ENCODE measurements around the gene HEMK1. TPM values are rescaled to one million over a fixed set of nuclear protein-coding genes. Genes with fewer than 3 reads are reported as not detected.

Gene HEMK1
- total and polyA plus RNA-seq, 4 donors: 3.7 to 9.5 (median 8.9) TPM

DNA sequence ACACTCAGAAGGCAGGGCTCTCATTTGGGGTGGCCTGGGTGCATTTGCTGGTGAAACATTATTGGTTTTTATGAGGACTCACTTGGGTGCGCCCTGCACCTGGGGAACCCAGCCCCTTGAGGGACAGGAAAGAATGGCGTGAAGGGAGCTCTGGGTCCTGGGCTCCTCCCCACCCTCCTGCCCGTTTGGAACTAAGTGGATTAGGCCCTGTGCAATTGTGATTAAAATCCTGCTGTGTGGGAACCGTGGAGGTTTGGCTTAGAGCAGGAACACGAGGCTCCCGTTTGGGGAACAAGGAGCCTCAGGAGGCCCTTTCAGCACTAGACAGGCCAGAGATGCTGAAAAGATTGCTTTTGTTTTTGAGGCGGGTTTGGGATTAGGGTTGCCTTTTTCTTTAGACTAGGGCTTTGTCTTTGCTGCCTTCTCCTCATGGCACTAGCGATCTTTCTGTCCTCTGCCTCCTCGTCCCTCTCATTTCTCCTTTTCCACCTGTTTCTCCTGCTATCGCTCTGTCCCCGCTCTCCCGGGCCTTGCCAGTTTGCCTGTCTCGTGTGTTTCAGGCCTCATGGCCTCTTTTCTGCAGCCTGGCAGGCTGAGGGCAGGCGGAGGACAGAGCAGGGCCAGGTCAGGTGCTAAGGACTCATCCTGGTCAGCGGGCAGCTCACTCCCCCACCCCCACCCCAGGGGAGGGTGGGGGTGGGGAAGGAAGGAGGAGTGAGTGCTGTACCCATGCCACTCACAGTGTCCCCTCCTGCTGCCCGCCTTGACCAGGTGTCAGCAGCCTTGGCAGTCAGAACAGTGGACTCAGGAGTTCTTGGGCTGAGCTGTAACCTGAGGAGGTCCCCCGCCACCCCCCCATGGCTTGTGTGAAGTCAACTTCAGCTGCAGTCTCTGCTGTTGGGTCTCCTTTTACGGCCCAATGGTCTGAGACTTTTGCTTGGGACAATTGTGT, 56.2 kb downstream of the HEMK1 start:
- TF ChIP-seq RXRA (IDR thresholded peaks at IDR 0.05) (no peak), REST (IDR thresholded peaks at IDR 0.05) (no peak), JUND (IDR thresholded peaks at IDR 0.05) (no peak), TAF1 (conservative IDR thresholded peaks at IDR 0.05) (no peak), RAD21 (IDR thresholded peaks at IDR 0.05) (no peak)
- TF ChIP-seq, protein P1, sequence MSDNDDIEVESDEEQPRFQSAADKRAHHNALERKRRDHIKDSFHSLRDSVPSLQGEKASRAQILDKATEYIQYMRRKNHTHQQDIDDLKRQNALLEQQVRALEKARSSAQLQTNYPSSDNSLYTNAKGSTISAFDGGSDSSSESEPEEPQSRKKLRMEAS (IDR thresholded peaks at IDR 0.05): no peak
- Histone ChIP-seq H3K27ac (ENCODE audit: low read depth in 1 of 2, low read length in 2 of 2) (no peak overlapping the region), H3K4me1 (ENCODE audit: control insufficient read depth in 4 of 4, insufficient read depth in 4 of 4, low read length in 3 of 4) (peaks cover 0 to 7% (median 2%) of the 10 kb centered on the region in 4 donors), H3K9me3 (ENCODE audit: control insufficient read depth in 4 of 4, low read length in 3 of 4) (no peaks in the 10 kb centered on the region), H3K9ac (ENCODE audit: low read depth in 1 of 2, low read length in 2 of 2) (no peak overlapping the region), H3K27me3 (ENCODE audit: control insufficient read depth in 4 of 4, insufficient read depth in 4 of 4, low read length in 3 of 4) (no peaks in the 10 kb centered on the region), H3K4me3 (ENCODE audit: low read depth in 1 of 3, low read length in 3 of 3) (no peak overlapping the region), H3K36me3 (ENCODE audit: control insufficient read depth in 4 of 4, insufficient read depth in 3 of 4, low read depth in 1 of 4, low read length in 3 of 4) (peaks cover 0 to 3% (median 2%) of the 10 kb centered on the region in 4 donors)
- WGBS: 84% methylated on average over 18 of the region's 18 CpGs
- no peak for DNase-seq (ENCODE audit: low spot score)

DNA sequence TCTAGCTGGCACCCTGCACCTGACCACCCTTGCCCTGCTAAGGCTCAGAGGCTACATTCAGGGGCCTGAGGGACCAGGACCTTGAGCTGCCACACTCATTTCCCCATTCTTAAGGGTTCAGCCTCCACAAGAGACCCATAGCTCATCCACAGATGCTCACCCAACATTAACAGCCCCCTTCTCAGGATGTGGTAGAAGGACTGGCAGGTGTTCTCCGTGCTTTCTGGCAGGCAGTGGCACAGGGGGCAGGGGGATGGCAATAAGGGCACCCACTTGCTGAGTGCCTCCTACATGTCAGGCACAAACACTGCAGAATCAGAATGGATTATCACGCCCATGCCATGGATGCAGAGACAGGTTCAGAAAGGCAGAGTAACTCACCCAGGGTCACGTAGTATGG, 57.1 kb downstream of the HEMK1 start:
- WGBS: 92% methylated on average over 3 of the region's 3 CpGs
- no peak overlapping the region for H3K9ac ChIP-seq (ENCODE audit: low read depth in 1 of 2, low read length in 2 of 2)
- H3K9me3 ChIP-seq (ENCODE audit: control insufficient read depth in 4 of 4, low read length in 3 of 4): no peaks in the 10 kb centered on the region
- no peak for TF ChIP-seq HNF4A (conservative IDR thresholded peaks at IDR 0.05)
- TF ChIP-seq SP1 (IDR thresholded peaks at IDR 0.05): no peak
- peaks cover 0 to 3% (median 2%) of the 10 kb centered on the region in 4 donors for H3K36me3 ChIP-seq (ENCODE audit: control insufficient read depth in 4 of 4, insufficient read depth in 3 of 4, low read depth in 1 of 4, low read length in 3 of 4)
- H3K27me3 ChIP-seq (ENCODE audit: control insufficient read depth in 4 of 4, insufficient read depth in 4 of 4, low read length in 3 of 4): no peaks in the 10 kb centered on the region
- DNase-seq (ENCODE audit: low spot score): no peak
- H3K4me3 ChIP-seq (ENCODE audit: low read depth in 1 of 3, low read length in 3 of 3): no peak overlapping the region
- no peak overlapping the region for H3K27ac ChIP-seq (ENCODE audit: low read depth in 1 of 2, low read length in 2 of 2)
- H3K4me1 ChIP-seq (ENCODE audit: control insufficient read depth in 4 of 4, insufficient read depth in 4 of 4, low read length in 3 of 4): peaks cover 0 to 5% (median 0%) of the 10 kb centered on the region in 4 donors

DNA sequence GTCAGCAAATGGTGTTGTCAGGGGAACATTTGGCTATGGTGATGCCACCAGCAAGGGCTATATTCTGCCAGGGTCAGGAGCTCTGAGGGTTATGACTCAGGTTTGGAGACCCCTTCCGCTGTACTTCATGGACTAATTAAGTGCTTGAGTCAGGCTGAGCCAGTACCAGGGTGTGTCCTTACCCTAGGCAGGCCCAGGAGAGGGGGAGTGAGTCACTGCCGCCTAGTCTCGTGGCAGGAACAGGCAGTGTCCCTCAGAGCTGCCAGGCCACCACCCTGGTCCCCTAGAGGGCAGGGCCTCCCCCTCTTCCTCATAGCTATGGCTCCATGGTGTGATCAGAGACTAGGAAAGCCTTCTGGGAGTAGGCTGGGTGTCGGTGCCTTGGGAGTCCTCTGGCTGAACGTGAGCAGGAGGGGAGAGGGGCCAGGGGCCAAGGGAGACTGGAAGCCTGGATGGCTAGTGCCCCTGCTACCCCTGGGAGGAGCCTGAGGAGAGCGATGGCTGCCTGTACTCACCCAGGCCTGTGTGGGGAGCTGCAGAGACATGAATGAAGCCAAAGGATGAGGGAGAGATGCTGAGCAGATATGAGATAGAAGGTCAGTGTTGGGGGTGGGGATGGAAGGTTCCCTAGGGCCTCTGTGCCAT, 58.2 kb downstream of the HEMK1 start:
- no peak overlapping the region for H3K27ac ChIP-seq (ENCODE audit: low read depth in 1 of 2, low read length in 2 of 2)
- no peaks in the 10 kb centered on the region for H3K9me3 ChIP-seq (ENCODE audit: control insufficient read depth in 4 of 4, low read length in 3 of 4)
- no peak overlapping the region for H3K9ac ChIP-seq (ENCODE audit: low read depth in 1 of 2, low read length in 2 of 2)
- H3K36me3 ChIP-seq (ENCODE audit: control insufficient read depth in 4 of 4, insufficient read depth in 3 of 4, low read depth in 1 of 4, low read length in 3 of 4): peaks cover 0 to 3% (median 2%) of the 10 kb centered on the region in 4 donors
- DNase-seq (ENCODE audit: low spot score): no peak
- no peaks in the 10 kb centered on the region for H3K27me3 ChIP-seq (ENCODE audit: control insufficient read depth in 4 of 4, insufficient read depth in 4 of 4, low read length in 3 of 4)
- WGBS: 73% methylated on average over 6 of the region's 6 CpGs
- peaks cover 0 to 5% (median 0%) of the 10 kb centered on the region in 4 donors for H3K4me1 ChIP-seq (ENCODE audit: control insufficient read depth in 4 of 4, insufficient read depth in 4 of 4, low read length in 3 of 4)
- H3K4me3 ChIP-seq (ENCODE audit: low read depth in 1 of 3, low read length in 3 of 3): no peak overlapping the region
- no peak for TF ChIP-seq FOXA2 (IDR thresholded peaks at IDR 0.05)
- no peak for TF ChIP-seq CTCF (IDR thresholded peaks at IDR 0.05; ENCODE audit: low read depth, low read length, missing input control)
- no peak for TF ChIP-seq EGR1 (IDR thresholded peaks at IDR 0.05; ENCODE audit: low read depth in 2 of 2)
- no peak for TF ChIP-seq FOXA1 (IDR thresholded peaks at IDR 0.05)
- TF ChIP-seq JUND (IDR thresholded peaks at IDR 0.05): no peak
- no peak for TF ChIP-seq HNF4A (conservative IDR thresholded peaks at IDR 0.05)
- TF ChIP-seq REST (IDR thresholded peaks at IDR 0.05): no peak
- no peak for TF ChIP-seq RAD21 (IDR thresholded peaks at IDR 0.05)
- no peak for TF ChIP-seq NR2F2 (IDR thresholded peaks at IDR 0.05)
- TF ChIP-seq TAF1 (conservative IDR thresholded peaks at IDR 0.05): no peak
- no peak for TF ChIP-seq GABPA (IDR thresholded peaks at IDR 0.05 in 1 of 2, conservative IDR thresholded peaks at IDR 0.05 in 1 of 2)
- TF ChIP-seq SP1 (IDR thresholded peaks at IDR 0.05): no peak
- TF ChIP-seq, protein P2, sequence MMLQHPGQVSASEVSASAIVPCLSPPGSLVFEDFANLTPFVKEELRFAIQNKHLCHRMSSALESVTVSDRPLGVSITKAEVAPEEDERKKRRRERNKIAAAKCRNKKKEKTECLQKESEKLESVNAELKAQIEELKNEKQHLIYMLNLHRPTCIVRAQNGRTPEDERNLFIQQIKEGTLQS (IDR thresholded peaks at IDR 0.05): no peak
- TF ChIP-seq YY1 (IDR thresholded peaks at IDR 0.05): no peak
- no peak for TF ChIP-seq RXRA (IDR thresholded peaks at IDR 0.05)

Data from liver (tissue), 9 donors.